ENCODE measurements around the gene SMIM31. TPM values are rescaled to one million over a fixed set of nuclear protein-coding genes. Genes with fewer than 3 reads are reported as not detected.

Gene SMIM31
- total and polyA plus RNA-seq, 9 of the 15 experiments (the other 6 are each of a cell fraction or from before 2014, with no cell fraction given), result not detected

- H3K79me2 ChIP-seq (ENCODE audit: control insufficient read depth, insufficient read depth, low read length), result no peaks in the 10 kb centered on the region
- no peak overlapping the region for H3K4me3 ChIP-seq
- no TSS peak for BruUV-seq (replicated peaks)
- intact Hi-C loops (cut with micrococcal nuclease), result loop anchor here (2.0 to 5.0 kb wide), 2 partner anchors 217 to 317 kb away; no protein-coding TSS in a partner anchor
- H3K9ac ChIP-seq (ENCODE audit: insufficient read depth in 1 of 2, low read depth in 2 of 2, low read length in 2 of 2), result no peak overlapping the region
- ChIA-PET CTCF (ENCODE audit: low intra/inter-chr PET ratio) (interaction anchor here (0.6 kb wide), 1 partner anchor 10 kb away, joined by 3 read pairs; no protein-coding TSS in a partner anchor), POLR2A (interaction anchor here (0.7 kb wide), 1 partner anchor 71 kb away, joined by 3 read pairs; no protein-coding TSS in a partner anchor)
- DNase-seq (ENCODE audit: extremely low read depth in 1 of 4, low spot score in 3 of 4) (peak; percentile 7 to 42 (median 18)), FAIRE-seq (peak; percentile 65), ATAC-seq (peak; percentile 73; the same call in 2 of the 3 replicates)
- no peaks in the 10 kb centered on the region for H3K4me1 ChIP-seq (replicated peaks in 1 of 2; ENCODE audit: control insufficient read depth in 2 of 2, insufficient read depth in 2 of 2, low read length in 2 of 2)
- H3K27me3 ChIP-seq (ENCODE audit: control insufficient read depth in 2 of 2, insufficient read depth in 2 of 2, low read length in 2 of 2), result no peaks in the 10 kb centered on the region; a peak in 1 of 5 replicates
- in situ Hi-C loops (cut with MboI), result loop anchor here (10.0 kb wide), 2 partner anchors 315 to 685 kb away; no protein-coding TSS in a partner anchor
- H3K4me2 ChIP-seq (ENCODE audit: insufficient read depth, low read length), result no peak overlapping the region
- no peaks in the 10 kb centered on the region for H3K9me3 ChIP-seq (replicated peaks; ENCODE audit: control insufficient read depth, insufficient read depth, low read depth, low read length)
- H4K20me1 ChIP-seq (replicated peaks; ENCODE audit: control insufficient read depth, insufficient read depth, low read length), result no peaks in the 10 kb centered on the region
- TF ChIP-seq RAD21 (CRISPR knock-in tag; conservative IDR thresholded peaks at IDR 0.05 in 1 of 2, IDR thresholded peaks at IDR 0.05 in 1 of 2) (peak; percentile 61 to 63), CSDE1 (IDR thresholded peaks at IDR 0.05) (no peak), REST (IDR thresholded peaks at IDR 0.05; ENCODE audit: borderline replicate concordance) (peak; percentile 45; the same call in 1 of the 2 replicates), REST (CRISPR knock-in tag; IDR thresholded peaks at IDR 0.05; ENCODE audit: low read depth) (no peak), CTCF (IDR thresholded peaks at IDR 0.05 in 2 of 3, conservative IDR thresholded peaks at IDR 0.05 in 1 of 3; ENCODE audit: insufficient read depth in 2 of 3, low read depth in 1 of 3, low read length in 3 of 3) (peak; percentile 70 to 82 (median 74)), DEAF1 (CRISPR knock-in tag; IDR thresholded peaks at IDR 0.05) (0 out of 2 replicates have a peak, but pooled peaks have one; percentile 9), KLF16 (IDR thresholded peaks at IDR 0.05) (peak; percentile 29; the same call in 1 of the 2 replicates), DLX4 (CRISPR knock-in tag; IDR thresholded peaks at IDR 0.05) (no peak), SMC3 (conservative IDR thresholded peaks at IDR 0.05; ENCODE audit: insufficient read depth, low read depth, low read length) (0 out of 2 replicates have a peak, but pooled peaks have one; percentile 39)
- no peaks in the 10 kb centered on the region for H3K9me1 ChIP-seq (ENCODE audit: control insufficient read depth, insufficient read depth, low read length)
- H3K27ac ChIP-seq (ENCODE audit: extremely low read depth, low read depth, low read length), result no peak overlapping the region
- no peaks in the 10 kb centered on the region for H3K36me3 ChIP-seq (ENCODE audit: control insufficient read depth, insufficient read depth, low read length)
- WGBS (ENCODE audit: insufficient coverage, low coverage, missing lambda C conversion rate), result 40% methylated on average over 7 of the region's 7 CpGs
- no peak overlapping the region for H2AFZ ChIP-seq (ENCODE audit: low read depth, low read length)
Observed at GRCh38 chr4:164779811-164780216, 25.9 kb downstream of the SMIM31 start.
